RCC 7860 (cell line): ENCODE data around the gene CCDC78.
A peak's percentile ranks its signal among the peaks of the same experiment; 100 is the strongest.

Experiments
- DNase-seq: peaks from one replicate; pipeline ENCODE4 v3.0.0-alpha.2; 2015; ENCODE audit warnings: low spot score
- FAIRE-seq: peaks from 2 replicates; lab custom pipeline; 2012; peaks lifted over from hg19 to GRCh38; lab: Jason Lieb, UNC

Gene CCDC78

DNA sequence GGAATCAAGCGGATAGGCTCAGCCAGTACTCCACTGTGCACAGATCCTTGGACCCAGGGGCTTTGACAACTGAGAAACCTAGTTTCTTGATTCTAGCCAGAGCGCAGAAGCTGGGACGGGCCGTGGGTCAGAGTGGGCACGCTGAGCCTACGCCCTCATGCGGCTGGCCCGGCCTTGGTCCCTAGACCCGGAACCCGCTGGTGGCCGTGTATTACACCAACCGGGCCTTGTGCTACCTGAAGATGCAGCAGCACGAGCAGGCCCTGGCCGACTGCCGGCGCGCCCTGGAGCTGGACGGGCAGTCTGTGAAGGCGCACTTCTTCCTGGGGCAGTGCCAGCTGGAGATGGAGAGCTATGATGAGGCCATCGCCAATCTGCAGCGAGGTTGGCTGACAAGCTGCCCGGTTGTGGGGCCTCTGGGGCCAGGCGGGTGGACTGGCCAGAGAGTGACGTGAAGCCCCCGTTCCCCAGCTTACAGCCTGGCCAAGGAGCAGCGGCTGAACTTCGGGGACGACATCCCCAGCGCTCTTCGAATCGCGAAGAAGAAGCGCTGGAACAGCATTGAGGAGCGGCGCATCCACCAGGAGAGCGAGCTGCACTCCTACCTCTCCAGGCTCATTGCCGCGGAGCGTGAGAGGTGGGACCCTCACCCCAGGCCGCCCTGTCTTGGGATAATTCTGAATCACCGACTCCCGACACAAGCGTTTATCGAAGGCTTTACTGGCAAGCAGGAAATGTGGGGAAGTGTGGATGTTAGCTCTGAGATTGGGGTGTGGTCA lies 45.1 kb downstream of the CCDC78 start:
- no peak for FAIRE-seq

DNA sequence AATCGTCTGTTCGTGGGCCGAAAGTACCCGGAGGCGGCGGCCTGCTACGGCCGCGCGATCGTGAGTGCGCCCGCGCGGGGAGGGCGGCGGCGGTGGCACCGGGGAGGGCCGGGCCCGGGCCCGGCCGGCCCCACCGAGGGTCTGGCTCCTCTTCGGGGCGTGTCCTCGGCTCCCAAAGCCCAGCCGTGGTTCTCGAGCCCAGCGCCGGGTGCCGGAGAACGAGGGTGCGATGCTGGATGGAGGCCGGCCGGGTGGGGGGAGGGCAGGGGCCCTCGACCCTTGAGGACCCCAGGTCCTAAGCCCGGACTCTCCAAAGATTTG lies 45.7 kb downstream of the CCDC78 start:
- FAIRE-seq (no peak), DNase-seq (no peak)

More for the DNA sequence above, 45.1 kb downstream of the CCDC78 start:
- DNase-seq: peak; percentile 30

DNA sequence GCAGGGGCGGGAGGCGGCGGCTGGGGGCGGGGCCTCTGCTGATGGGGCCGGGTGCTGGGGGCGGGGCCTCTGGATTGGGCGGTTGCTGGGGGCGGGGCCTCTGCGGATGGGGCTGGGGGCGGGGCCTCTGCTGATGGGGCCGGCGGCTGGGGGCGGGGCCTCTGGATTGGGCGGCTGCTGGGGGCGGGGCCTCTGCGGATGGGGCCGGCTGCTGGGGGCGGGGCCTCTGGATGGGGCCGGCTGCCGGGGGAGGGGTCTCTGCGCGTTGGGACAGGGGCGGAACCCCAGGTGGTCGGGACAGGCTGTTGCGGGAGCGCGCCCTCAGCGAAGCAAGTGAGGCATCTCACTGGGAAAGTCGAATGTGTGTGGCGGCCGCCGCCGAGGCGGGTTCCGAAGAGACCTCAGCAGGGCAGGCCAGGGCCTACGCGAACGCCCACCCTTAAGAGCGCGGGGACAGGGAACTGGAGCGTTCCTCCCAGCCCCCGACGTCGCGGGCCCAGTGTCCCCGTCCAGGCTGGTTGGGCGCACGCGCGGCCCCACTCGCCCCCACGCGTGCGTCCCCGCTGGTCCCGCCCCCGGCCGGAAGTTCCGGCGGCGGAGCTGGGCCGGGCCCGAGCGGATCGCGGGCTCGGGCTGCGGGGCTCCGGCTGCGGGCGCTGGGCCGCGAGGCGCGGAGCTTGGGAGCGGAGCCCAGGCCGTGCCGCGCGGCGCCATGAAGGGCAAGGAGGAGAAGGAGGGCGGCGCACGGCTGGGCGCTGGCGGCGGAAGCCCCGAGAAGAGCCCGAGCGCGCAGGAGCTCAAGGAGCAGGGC lies 46.2 kb downstream of the CCDC78 start, which contains the start of gene STUB1:
Gene STUB1 (plus strand): TSS at position 597 of the 811 bp plus-strand sequence. CDS start 116 bp downstream, at position 713.
- FAIRE-seq: no peak
- peak; percentile 59 for DNase-seq

DNA sequence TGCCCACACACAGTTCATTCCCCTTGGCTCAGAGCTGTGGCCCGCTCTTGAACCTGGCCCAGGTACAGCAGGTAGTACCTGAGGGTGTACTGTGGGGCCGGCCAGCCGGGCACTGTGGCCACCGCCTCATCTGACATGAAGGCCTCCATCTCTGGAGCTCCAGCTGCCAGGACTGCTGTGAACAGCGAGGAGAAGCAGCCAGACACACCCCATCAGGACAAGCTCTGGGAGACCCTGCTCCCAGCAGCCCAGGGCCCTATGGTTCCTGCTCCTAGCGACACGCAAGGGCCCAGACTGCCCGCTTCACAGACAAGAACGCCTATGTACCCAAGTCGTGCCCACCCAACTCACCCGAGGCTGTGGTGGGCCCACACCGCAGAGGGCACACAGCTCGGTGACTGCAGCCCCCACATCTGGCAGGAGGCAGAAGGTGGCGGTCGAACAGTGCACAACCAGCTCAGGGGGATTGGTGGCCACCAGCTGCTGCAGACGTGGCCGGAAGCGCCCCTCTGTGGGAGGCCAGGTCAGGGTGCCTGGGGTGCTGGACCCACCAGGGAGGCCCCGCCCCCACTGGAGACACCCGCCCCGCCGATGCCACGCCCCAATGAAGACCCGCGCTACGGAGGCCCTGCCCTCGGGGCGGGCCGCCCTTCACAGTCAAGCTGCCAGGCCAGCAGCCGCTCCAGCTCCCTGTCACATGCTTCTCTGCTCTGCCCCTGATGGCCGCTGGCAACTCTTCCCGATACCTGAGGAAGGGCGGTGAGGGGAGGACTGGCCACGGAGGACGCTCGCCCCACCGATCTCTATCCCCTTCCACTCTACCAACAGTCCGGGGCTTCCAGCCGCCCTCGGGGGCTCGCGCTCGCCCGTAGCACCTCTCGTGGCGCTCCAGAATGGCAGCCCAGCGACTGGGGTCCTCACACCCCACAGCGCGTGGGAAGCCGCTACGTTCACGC lies 47.1 kb downstream of the CCDC78 start:
- no peak for FAIRE-seq
- no peak for DNase-seq

DNA sequence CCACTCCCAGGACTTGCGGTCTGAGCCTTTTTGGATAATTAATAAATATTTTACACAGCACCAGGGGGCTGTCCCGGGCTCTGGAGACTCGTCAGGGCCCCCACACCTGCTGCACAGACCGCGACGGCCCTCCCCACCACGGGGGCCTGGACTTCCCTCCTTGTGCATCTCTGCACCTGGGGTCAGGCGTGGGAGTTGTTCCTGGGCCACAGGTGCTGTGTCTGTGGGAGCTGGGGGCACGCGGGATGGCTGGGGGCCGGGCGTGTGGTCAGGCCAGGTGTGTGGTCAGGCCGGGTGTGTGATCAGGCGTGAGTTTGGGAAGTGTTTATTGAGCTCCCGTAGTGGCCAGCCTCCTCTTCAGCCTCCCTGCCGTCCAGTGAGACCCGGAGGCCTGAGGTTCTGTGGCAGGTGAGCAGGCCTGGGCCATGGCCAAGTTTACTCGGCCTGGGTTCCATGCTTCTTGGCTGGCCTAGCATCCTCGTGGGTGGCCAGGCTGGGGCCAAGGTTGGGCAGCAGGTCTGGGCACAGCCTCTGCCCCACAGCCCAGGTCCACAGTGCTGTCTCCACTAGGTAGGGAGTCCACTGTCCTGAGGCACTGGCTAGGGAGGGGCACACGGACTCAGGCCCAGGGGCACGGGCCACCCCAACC lies 47.9 kb downstream of the CCDC78 start:
- FAIRE-seq: no peak
- no peak for DNase-seq

DNA sequence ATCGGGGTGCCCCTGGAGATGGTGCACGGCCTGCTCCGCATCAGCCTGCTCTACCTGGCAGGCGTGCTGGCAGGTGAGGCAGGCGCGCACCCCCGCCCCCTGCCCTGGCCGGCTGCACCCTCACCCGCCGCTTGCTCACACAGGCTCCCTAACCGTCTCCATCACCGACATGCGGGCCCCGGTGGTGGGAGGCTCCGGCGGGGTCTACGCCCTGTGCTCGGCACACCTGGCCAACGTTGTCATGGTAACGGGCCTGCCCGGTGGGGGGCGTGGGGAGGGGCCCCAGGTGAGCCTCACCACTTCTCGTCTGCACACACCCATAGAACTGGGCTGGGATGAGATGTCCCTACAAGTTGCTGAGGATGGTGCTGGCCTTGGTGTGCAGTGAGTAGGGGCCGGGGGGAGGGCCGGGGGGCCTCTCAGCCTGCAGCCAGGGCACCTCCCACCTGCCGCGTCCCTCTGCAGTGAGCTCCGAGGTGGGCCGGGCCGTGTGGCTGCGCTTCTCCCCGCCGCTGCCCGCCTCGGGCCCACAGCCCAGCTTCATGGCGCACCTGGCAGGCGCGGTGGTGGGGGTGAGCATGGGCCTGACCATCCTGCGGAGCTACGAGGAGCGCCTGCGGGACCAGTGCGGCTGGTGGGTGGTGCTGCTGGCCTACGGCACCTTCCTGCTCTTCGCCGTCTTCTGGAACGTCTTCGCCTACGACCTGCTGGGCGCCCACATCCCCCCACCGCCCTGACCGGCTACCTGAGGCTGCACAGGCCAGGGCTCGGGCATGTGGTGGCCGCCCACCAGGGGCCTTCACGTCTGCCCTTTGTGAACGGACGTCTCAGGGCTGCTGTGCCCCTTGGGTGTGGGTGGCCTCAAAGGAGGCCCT lies 48.7 kb downstream of the CCDC78 start:
- DNase-seq (no peak), FAIRE-seq (no peak)

DNA sequence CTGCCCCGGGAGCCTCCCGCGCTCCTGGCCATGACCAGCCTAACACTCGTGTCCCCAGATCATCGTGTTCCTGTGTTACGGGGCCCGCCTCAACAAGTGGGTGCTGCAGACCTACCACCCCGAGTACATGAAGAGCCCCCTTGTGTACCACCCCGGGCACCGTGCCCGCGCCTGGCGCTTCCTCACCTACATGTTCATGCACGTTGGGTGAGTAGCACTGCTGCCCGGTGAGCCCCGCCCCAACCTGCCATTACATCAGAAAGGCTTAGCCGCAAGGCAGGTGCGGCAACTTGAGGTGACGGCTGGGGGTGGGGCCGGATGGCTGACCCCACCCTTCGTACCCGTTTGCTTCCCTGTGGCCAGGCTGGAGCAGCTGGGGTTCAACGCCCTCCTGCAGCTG lies 49.3 kb downstream of the CCDC78 start:
- DNase-seq (no peak), FAIRE-seq (no peak)

DNA sequence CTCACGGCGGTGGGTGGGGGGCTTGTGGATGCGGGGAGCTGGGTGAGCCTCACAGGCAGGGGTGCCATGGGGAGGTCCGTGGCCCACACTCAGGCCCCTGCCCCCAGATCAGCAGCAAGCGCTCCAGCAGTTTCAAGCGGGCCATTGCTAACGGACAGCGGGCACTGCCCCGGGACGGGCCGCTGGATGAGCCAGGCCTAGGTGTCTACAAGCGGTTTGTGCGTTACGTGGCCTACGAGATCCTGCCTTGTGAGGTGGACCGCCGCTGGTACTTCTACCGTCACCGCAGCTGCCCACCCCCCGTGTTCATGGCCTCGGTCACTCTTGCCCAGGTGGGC lies 49.7 kb downstream of the CCDC78 start:
- FAIRE-seq: no peak
- DNase-seq: no peak

DNA sequence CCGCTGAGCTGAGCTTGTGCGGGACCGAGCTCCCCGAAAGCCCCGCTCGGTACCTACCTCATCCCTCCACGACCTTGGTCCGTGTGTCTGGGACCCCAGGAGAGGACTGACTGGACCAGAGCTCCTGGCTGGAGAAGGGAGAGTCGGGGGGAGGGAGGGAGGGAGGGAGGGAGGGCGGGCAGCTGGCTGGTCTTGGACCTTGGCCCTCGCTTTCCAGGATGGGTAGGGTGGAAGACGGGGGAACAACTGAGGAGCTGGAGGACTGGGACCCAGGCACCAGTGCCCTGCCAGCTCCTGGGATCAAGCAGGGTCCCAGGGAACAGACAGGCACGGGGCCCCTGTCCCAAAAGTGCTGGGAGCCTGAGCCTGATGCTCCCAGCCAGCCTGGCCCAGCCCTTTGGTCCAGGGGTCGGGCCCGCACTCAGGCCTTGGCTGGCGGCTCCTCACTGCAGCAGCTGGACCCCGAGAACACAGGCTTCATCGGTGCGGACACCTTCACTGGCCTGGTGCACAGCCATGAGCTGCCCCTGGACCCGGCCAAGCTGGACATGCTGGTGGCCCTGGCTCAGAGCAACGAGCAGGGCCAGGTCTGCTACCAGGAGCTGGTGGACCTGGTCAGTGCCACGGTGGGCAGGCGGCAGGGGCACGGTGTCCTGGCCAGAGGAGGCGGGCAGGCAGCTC lies 50.2 kb downstream of the CCDC78 start:
- no peak for FAIRE-seq
- DNase-seq: no peak

DNA sequence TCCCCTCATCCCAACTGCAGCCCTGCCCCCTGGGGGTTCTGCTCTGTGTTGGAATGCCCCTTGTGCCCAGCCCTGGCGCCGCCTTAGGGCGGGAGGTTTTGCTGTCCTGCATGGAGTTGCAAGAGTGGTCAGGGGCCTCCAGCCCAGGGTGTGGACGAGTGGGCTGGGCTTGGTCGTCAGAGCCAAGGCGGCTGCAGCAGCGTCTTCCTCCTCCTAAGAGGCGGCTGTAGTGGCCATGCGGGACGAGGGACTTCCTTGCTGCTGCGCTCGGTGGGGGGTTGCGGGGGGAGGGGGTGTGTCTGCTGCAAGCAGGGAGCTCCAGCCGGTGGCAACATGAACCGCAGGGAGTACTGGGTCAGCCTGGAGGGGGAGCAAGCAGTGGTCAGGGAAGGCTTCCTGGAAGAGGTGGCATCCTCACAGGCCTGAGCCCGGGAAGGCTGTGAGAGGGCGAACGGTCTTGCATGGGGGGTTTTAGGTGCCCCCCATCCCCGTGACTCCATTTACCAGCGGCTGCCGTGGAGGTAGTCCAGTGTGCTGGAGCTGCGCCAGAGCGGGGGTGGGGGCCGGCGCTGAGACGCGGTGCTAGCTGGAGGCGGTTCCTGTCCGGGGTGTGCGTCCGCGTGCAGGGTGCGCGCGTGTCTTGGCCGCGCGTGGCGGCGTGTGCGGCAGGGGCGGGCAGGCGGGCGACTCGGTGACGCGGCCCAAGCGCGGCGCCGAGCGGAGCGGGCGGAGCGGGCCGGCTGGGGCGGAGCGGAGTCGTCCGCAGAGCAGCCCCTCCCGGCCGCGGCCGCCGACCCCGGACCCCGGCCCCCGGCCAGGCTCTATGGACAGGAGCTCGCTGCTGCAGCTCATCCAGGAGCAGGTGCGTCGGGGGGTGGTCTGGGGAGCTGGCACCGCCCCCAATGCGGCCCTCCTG lies 51.0 kb downstream of the CCDC78 start, which contains the start of gene RHBDL1:
Gene RHBDL1 (plus strand): TSS at position 704 of the 916 bp plus-strand sequence. CDS start 120 bp downstream, at position 824.
- no peak for DNase-seq

DNA sequence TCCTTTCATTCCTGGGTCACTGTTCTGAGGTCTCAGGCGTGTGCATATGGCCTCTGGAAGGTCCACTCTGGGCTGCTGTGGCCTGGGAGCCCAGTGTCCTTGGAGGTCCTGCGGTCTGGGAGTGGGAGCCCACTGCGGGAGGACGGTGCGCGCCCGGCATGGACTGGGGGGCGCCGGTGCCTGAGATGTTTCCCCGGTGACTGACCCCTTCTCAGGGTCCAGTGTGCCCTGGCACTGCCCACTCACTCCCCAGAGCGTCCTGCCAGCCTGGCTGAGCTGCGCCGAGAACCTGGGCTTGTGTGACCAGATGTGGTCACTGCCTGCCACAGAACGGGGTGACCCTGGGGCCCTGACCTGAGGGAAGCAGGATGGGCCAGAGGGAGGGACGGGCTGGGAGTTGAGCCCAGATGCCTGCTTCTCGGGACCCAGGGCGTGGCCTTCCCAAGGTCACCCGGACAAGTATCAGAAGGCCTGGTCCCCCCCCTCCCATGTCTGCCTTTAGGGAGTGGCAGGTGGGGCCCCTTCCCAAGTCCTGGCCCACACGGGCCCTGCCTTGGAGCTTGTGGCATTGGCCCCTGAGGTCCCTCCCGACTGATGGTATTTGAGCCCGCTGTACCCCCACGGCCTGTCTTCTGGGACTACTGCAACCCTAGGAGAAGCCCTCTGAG lies 51.9 kb downstream of the CCDC78 start:
- FAIRE-seq (no peak), DNase-seq (no peak)

More for the DNA sequence above, 51.0 kb downstream of the CCDC78 start, which contains the start of gene RHBDL1:
- no peak for FAIRE-seq

DNA sequence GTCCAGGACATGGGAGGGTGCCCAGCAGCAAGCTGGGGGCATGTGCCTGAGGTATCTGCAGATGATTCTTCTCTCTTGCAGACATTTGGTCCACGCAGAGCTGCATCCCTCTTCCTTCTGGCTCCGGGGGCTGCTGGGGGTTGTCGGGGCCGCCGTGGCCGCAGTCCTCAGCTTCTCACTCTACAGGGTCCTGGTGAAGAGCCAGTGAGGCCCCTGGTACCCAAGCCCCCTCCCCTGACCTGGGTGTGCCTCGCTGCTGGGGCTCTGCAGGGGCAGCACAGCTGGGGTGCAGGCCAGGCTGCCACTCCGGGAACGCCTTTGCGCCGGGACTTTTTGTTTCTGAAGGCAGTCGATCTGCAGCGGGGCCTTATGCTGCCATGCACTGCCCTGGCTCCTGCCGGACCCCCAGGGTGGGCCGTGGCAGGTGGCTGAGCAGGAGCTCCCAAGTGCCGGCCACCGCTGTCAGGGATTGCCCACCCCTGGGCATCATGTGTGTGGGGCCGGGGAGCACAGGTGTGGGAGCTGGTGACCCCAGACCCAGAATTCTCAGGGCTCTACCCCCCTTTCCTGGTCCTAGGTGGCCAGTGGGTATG lies 52.7 kb downstream of the CCDC78 start:
- FAIRE-seq (no peak), DNase-seq (no peak)

DNA sequence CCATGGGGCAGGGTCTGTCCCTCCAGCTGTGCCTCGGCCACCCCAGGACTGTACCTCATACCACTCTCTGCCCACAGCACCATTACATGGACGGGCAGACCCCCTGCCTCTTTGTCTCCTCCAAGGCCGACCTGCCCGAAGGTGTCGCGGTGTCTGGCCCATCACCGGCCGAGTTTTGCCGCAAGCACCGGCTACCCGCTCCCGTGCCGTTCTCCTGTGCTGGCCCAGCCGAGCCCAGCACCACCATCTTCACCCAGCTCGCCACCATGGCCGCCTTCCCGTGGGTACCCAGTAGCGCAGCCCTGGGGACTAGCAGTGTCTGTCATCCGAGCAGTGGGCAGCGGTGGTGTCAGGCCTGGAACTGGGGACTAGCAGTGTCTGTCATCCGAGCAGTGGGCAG lies 53.4 kb downstream of the CCDC78 start:
- DNase-seq (no peak), FAIRE-seq (no peak)
